Embryonic facial prominence (tissue), 1 donor: ENCODE measurements around the gene ACAP3.

Experiments used
- DNase-seq: peaks from one replicate; pipeline ENCODE4 v3.0.0-alpha.2; 2016; ENCODE audit errors: extremely low spot score

Gene ACAP3

DNA sequence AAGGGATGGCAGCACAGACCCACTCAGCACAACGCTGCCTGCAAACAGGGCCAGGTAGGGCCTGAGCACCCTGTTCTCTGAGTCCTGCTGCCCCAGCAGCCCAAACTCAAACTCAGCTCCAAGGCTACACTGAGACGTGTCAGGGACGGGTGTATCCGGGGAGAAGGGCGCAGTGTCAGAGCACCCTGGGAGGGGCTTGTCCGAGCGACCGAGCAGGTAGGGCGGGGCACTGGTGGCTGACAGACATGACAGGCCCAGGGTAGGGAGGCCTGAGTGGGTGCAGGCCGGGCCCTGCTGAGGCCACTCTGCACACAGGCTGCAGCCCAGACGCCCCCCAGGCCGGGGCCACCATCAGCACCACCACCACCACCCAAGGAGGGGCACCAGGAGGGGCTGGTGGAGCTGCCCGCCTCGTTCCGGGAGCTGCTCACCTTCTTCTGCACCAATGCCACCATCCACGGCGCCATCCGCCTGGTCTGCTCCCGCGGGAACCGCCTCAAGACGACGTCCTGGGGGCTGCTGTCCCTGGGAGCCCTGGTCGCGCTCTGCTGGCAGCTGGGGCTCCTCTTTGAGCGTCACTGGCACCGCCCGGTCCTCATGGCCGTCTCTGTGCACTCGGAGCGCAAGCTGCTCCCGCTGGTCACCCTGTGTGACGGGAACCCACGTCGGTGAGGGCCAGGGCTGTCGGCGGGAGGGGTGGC lies 22.0 kb downstream of the ACAP3 start:
- DNase-seq, result no peak

GRCh38 chr1:1285102-1285571 lies 22.6 kb downstream of the ACAP3 start:
- DNase-seq, result no peak

DNA sequence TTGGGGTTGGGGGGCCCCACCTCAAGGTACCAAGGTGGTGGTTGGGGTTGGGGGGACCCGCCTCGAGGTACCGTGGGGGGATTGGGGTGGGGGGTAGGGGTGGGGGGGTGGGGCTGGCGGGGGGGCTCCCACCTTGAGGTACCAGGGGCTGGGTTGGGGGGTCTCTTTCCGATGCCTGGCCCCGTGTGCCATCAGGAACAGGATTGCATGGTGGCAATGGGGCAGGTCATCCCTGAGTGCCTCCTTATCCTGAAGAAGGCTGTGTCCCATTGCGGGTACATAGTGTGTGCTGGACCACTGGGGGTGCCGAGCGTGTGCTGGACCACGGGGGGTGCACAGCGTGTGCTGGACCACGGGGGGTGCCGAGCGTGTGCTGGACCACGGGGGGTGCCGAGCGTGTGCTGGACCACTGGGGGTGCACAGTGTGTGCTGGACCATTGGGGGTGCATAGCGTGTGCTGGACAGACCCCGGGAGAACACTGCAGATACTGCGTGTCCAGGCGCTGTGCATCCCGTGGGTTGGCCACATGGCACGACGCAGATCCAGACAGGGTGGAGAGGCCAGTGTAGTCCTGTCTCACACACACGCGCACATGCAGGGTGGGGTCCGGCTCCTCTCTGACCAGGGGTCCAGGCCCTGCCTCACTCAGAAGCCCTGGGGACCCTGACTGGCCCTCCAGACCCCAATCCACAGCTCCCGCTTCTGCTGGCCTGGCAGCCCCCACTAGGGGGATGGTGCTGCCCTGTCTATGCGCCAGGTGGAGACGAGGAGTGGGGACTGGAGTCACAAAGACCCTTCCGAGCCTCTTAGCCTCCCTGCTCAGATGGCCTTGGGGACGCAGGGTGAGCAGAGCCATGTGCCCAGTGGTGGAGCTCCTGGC lies 23.3 kb downstream of the ACAP3 start:
- no peak for DNase-seq

GRCh38 chr1:1283821-1284220 lies 23.9 kb downstream of the ACAP3 start:
- no peak for DNase-seq

- no peak for DNase-seq
Observed at GRCh38 chr1:1282998-1283397, 24.7 kb downstream of the ACAP3 start.

DNA sequence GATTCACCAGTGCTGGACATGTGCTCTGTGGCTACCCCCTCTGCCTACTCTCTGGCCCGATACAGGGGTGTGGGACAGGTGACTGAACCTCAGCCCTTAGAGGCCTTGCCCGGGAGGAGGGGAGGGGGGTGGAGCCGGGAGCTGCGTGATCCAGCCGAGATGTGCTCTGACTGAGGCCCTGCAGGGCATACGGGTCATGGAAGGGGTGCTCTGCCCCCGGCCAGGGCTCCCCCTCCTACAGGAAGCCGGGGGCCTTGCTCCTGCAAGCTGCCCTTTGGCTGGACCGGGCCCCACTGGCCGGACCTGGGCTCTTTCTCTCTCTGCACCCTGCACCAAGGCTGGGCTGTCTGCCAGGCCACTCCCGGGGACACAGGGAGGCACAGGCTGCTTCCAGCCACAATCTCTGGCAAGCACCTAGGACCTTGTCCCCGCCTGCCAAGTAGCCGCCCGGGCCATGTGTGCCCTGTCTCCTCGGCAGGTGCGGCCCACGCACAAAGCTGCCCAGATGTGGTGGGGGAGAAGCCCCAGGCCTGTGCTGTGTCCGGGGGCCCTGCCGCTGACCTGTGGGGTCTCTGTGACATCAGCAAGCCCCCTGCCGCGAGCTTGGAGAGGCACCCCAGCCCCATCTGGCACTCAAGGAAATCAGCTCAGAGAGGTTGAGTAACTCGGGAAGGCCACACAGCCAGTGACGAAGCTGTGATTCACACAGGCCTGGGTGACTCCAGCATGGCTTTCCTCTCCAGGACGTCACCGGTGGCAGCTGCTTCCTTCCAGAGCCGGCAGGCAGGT lies 26.0 kb downstream of the ACAP3 start:
- DNase-seq, result no peak

DNA sequence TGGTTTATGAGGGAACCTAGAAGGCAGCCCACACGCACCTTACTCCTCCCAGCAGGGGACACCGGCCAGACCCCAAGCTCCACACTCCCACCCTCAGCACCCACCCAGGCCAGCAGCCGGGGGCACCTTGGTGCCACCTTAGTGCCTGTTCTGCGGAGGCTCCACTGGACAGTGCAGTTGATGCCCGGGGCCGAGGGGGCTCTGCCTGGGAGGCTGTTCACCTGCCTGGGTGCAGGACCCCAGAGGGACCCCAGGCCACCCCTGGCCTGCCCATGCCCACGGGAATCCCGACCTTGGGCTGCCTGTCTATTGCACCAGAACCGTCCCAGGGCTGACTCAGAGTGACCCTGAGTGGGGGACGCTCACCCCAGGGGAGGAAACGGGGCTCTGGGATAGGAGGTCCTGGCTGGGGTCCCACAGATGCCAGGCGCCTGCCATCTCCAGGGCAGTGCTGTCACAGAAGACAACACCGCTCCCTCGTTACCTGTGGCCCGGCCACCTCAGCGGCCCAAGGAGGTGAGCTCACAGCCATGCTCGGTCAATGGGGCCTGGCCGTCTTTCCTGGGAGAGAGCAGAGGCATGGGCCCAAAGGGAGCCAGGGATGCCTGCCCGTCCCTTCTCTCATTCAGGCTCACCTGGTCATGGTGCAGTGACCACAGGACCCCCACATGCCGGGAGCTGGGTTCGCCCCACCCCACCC lies 26.8 kb downstream of the ACAP3 start:
- DNase-seq, result no peak

DNA sequence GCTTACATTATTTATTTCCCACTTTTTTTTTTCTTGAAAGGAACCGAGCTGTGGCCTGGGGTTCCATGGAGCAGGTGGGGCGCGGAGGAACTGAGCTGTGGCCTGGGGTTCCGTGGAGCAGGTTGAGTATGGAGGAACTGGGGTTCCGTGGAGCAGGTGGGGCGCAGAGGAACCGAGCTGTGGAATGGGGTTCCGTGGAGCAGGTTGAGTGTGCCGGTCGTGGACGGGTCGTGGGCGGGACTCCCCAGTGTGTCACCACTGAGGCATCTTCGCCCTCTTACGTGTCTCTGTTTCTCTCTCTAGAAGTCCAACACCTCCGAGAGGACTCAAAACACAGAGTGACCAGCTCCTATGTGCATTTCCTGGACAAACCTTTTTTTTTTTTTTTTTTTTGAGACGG lies 28.7 kb downstream of the ACAP3 start:
- DNase-seq, result no peak

DNA sequence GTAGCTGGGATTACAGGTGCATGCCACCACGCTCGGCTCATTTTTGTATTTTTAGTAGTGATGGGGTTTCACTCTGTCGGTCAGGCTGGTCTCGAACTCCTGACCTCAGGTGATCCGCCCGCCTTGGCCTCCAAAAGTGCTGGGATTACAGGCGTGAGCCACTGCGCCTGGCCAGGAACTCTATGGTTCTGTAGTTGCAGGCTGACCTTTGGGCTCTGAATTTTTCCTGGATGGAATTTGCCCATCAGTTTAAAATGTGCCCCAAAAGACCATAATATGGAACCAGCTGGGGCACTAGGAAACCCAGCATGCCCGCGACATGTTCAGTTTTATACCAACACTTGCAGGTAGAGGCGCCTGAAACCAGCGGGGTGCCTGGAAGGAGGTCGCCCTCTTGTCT lies 29.1 kb downstream of the ACAP3 start:
- no peak for DNase-seq

- no peak for DNase-seq
Observed at GRCh38 chr1:1275836-1276235, 31.9 kb downstream of the ACAP3 start.

DNA sequence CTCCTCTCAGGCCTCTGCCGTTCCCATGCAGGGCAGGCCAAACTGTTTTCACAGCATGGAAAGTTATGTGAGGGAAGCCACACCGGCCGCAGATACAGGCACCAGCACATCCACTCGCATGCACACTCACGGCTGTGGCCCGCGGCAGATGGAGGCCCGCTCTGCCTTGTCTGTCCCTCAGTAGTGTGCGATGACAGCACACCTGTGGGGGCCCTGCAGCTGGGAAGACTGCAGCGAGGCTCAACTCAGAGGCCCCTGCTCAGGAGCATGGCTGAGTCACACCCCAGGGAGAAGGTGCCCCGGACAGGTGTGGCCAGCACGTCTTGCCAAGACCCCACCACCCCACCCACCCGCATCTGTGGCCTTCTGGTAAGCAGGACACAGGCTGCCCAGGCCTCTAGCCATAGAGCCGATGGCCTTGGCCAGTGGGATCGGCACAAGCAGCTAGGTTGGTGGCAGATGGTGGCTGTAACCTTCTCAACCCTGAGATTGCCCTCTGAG lies 32.7 kb downstream of the ACAP3 start:
- DNase-seq, result no peak

GRCh38 chr1:1274299-1274930 lies 33.3 kb downstream of the ACAP3 start:
- no peak for DNase-seq

DNA sequence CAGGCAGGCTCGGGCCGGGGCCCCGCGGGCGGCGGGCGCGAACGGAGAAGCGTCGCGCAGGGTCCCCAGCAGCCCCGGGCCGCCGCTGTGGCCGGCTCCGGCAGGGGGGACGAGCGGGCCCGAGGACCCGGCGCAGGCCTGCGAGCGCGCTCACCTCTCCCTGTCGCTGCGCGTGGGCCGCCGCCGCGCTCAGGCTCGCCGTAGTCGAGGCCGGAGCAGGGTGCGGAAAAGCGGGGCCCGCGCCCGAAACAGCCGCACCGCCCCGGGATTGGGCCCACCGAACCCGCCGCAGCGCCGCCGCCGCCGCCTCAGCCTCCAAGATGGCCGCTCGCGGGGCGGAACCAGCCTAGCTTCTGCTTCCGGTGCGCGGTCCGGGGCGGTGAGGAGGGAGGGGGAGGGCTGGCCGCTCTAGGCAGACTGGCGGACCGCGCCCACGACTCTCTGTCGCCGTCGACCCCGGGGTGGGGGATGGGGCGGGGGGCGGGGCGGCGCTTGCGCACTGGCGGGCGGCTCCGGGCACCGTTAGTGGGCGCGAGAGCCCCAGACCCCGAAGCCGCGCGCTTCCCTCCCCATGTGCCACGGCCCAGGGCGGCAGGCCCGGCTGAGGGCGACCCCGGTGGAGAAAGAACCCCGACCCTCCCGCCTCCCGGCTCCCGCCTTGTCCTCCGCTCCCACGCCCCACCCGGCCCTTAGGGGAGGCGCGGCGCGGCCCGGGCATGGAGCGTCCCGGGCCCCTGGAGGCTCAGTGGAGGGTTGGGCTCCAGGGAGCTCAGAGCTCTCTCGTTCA lies 34.0 kb downstream of the ACAP3 start, which contains the start of gene UBE2J2:
Gene UBE2J2 (minus strand): TSS at position 343 of the 787 bp plus-strand sequence. CDS start 5,862 bp downstream, outside the sequence.
- DNase-seq, result peak; percentile 90

DNA sequence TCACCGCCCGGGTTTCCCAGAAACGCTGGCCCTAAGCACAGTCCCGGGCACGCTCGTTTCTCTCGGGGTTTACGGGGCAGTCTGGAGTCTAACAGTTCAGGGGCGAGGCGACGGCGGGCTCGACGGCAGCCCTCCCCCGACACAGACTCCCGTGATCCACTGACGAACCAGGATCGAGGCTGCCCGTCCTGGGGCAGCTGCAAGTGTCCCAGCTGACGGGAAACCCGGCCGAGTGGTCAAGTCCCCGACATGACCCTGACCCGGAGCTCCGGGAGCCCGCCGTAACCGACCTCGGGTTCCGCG lies 34.6 kb downstream of the ACAP3 start:
- DNase-seq, result no peak

- DNase-seq, result no peak
Observed at GRCh38 chr1:1272341-1273208, 35.2 kb downstream of the ACAP3 start.

DNA sequence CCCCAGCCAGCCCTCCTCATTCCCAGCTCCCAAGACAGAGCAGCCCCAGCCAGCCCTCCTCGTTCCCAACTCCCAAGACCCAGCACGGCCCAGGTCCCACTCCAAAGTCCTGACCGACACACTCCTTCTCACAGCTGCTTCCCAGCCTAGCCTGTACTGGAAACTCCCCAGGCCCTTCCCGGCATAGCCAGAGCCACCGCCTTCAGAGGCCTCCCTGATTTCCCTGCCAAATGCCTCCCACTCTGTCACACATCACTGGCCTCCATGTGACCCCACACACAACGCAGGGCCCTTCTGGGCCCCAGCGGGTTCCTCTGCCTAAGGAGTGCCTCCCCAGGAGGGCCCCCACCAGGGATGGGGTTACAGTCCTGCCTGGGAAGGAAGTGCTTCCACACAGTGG lies 36.9 kb downstream of the ACAP3 start:
- DNase-seq, result no peak

GRCh38 chr1:1268284-1268682 lies 39.4 kb downstream of the ACAP3 start:
- no peak for DNase-seq

- DNase-seq, result no peak
Observed at GRCh38 chr1:1267488-1268283, 40.0 kb downstream of the ACAP3 start.
